HepG2 (cell line): ENCODE measurements around the gene VPS54. TPM values are rescaled to one million over a fixed set of nuclear protein-coding genes. Genes with fewer than 3 reads are reported as not detected.

Experiments used
- ATAC-seq: fragments of 200-7000 bp; cut with Tn5 transposase; 3 replicates; pipeline ENCODE4 v1.9.1; 2020; ENCODE audit warnings: mild to moderate bottlenecking, moderate library complexity
- Bru-seq: library from RNA; stranded (reverse); fragments of 400-500 nt; gene quantifications from one replicate; lab custom pipeline; 2021; lab: Mats Ljungman, UMichigan
- BruChase-seq, 2 experiments: library from RNA; stranded (reverse); fragments of 400-500 nt; gene quantifications; one replicate each; lab custom pipeline; 2021; lab: Mats Ljungman, UMichigan
- BruUV-seq: library from RNA; stranded (reverse); fragments of 400-500 nt; replicated peaks from 2 replicates; lab custom pipeline; 2021; lab: Mats Ljungman, UMichigan
- CTCF ChIA-PET: fragments of 300-600 bp; formaldehyde crosslinking; extraction: SDS; loops from one replicate; lab custom pipeline; 2021; ENCODE audit warnings: low total read pairs, inconsistent platforms, low intra/inter-chr PET ratio; lab: Yijun Ruan, JAX
- POLR2A ChIA-PET: fragments of 350-600 bp; sonication (Branson Sonifier 250); formaldehyde crosslinking; loops from one replicate; lab custom pipeline; 2020; ENCODE audit warnings: antibody characterized with exemption, inconsistent platforms; lab: Yijun Ruan, JAX
- DNase-seq: peaks from one replicate; pipeline ENCODE4 v3.0.0-alpha.2; 2015; ENCODE audit warnings: low spot score
- FAIRE-seq: peaks from 3 replicates; lab custom pipeline; 2011; peaks lifted over from hg19 to GRCh38; lab: Jason Lieb, UNC
- H2AFZ ChIP-seq: one replicate; pipeline ENCODE4 v1.6.1; 2011; ENCODE audit warnings: low read length, inconsistent platforms
- H3K27ac ChIP-seq: fragments of 300-600 bp; 3 replicates; pipeline ENCODE4 v1.8.0; 2011; ENCODE audit warnings: mixed run types, mild to moderate bottlenecking, mixed read lengths, low read length, inconsistent platforms; ENCODE audit not compliant: insufficient read depth; ENCODE audit errors: extremely low read length
- H3K27me3 ChIP-seq, 2 experiments: fragments of 200-600 bp in 1 of 2; 2 replicates in 1 of 2; 3 replicates in 1 of 2; pipeline versions ENCODE4 v1.6.0 to v1.8.0; 2011; ENCODE audit warnings: low read length in 2 of 2, mild to moderate bottlenecking in 2 of 2, moderate library complexity in 2 of 2, inconsistent platforms in 1 of 2; ENCODE audit not compliant: insufficient read depth in 2 of 2, control insufficient read depth in 1 of 2
- H3K36me3 ChIP-seq, 2 experiments: fragments of 200-600 bp in 1 of 2; replicated peaks in 1 of 2; 2 replicates in 1 of 2; 3 replicates in 1 of 2; pipeline versions ENCODE4 v1.5.1 to v1.8.0; 2011; ENCODE audit warnings: low read length in 2 of 2, inconsistent platforms in 1 of 2; ENCODE audit not compliant: insufficient read depth in 2 of 2, control insufficient read depth in 1 of 2
- H3K4me1 ChIP-seq: 2 replicates; pipeline ENCODE4 v1.5.1; 2012; ENCODE audit warnings: low read length, inconsistent platforms; ENCODE audit not compliant: insufficient read depth
- H3K4me2 ChIP-seq: 2 replicates; pipeline ENCODE4 v1.6.0; 2011; ENCODE audit warnings: low read depth, low read length, inconsistent platforms
- H3K4me3 ChIP-seq, 3 experiments: fragments of 200-600 bp in 1 of 3; sonication (generic), shearing (Covaris generic) in 1 of 3; replicated peaks in 1 of 3; 2 replicates each; pipeline ENCODE4 v1.5.1; 2011 to 2016; ENCODE audit warnings: low read length in 3 of 3, inconsistent platforms in 2 of 3, low read depth in 2 of 3, mild to moderate bottlenecking in 2 of 3, control low read depth in 1 of 3, mixed read lengths in 1 of 3; ENCODE audit not compliant: insufficient read depth in 1 of 3
- H3K79me2 ChIP-seq: one replicate; pipeline ENCODE4 v1.6.1; 2011; ENCODE audit warnings: low read length, inconsistent platforms; ENCODE audit not compliant: insufficient read depth
- H3K9ac ChIP-seq: 2 replicates; pipeline ENCODE4 v1.6.0; 2011; ENCODE audit warnings: mild to moderate bottlenecking, low read depth, low read length, inconsistent platforms; ENCODE audit not compliant: insufficient read depth
- H3K9me3 ChIP-seq: 2 replicates; pipeline ENCODE4 v1.5.1; 2012; ENCODE audit warnings: mild to moderate bottlenecking, low read length
- H4K20me1 ChIP-seq: 2 replicates; pipeline ENCODE4 v1.6.0; 2011; ENCODE audit warnings: inconsistent platforms, mild to moderate bottlenecking, low read length, moderate library complexity; ENCODE audit not compliant: insufficient read depth
- ZNF749 ChIP-seq: sonication (generic); formaldehyde crosslinking; IDR thresholded peaks from 2 replicates; pipeline ENCODE4 v1.8.0; 2022; ENCODE audit warnings: mild to moderate bottlenecking, missing genetic modification reagents, moderate library complexity, borderline replicate concordance
- WGBS: methylation state at CpG from one replicate; pipeline ENCODE4 v1.1.6; 2017; ENCODE audit warnings: low lambda C conversion rate; 5-methylcytosine and 5-hydroxymethylcytosine counted together
- in situ Hi-C: cut with HindIII; loops from 2 replicates; pipeline ENCODE4 v1.10.0; 2017; ENCODE audit warnings: low pct_unique_long_range_greater_than_20kb; ENCODE audit not compliant: extremely low pct_ligation_motif_present
- intact Hi-C: fragments of 100-400 bp; cut with micrococcal nuclease; formaldehyde crosslinking; loops from one replicate; pipeline ENCODE4 v1.10.0; 2022; ENCODE audit not compliant: unreplicated experiment
- long read RNA-seq, 2 experiments: library from RNA in 1 of 2; library from polyadenylated mRNA in 1 of 2; stranded (forward) in 1 of 2; unstranded in 1 of 2; transcript quantifications; one replicate each; pipeline ENCODE4 v2.0.0, GENCODE V29; 2019 to 2022
- polyA minus RNA-seq, 3 experiments: library from RNA; depleted of rRNA, polyadenylated mRNA; stranded (reverse); fragments of >200 nt; gene quantifications; 2 replicates each; pipeline ENCODE4 v1.2.3, GENCODE V29; 2011; ENCODE audit warnings: low replicate concordance in 1 of 3
- polyA plus RNA-seq, 8 experiments: library from polyadenylated mRNA; depleted of rRNA in 3 of 8; stranded (reverse) in 7 of 8; unstranded in 1 of 8; fragments of >200 nt; fragmentation: Illumina TruSeq in 4 of 8; extraction: Trizol in 4 of 8; gene quantifications; 2 replicates each; pipeline versions ENCODE4 v1.2.1 to v1.2.3, GENCODE V29; 2011 to 2016; ENCODE audit warnings: low read depth in 4 of 8, missing spikeins in 1 of 8, mixed read lengths in 1 of 8; ENCODE audit not compliant: insufficient read depth in 1 of 8
- total RNA-seq, 5 experiments: library from RNA; depleted of rRNA; stranded (reverse); fragments of >200 nt; fragmentation: Illumina TruSeq; extraction: Trizol; gene quantifications; 2 replicates each; pipeline ENCODE4 v1.2.3, GENCODE V29; 2016; ENCODE audit warnings: low read depth in 1 of 5
- TF ChIP-seq, protein P1 (sequence below): sonication (generic); formaldehyde crosslinking; IDR thresholded peaks from 2 replicates; pipeline ENCODE4 v1.4.0; 2020; ENCODE audit warnings: mild to moderate bottlenecking, missing genetic modification reagents

The VPS54 gene, protein sequence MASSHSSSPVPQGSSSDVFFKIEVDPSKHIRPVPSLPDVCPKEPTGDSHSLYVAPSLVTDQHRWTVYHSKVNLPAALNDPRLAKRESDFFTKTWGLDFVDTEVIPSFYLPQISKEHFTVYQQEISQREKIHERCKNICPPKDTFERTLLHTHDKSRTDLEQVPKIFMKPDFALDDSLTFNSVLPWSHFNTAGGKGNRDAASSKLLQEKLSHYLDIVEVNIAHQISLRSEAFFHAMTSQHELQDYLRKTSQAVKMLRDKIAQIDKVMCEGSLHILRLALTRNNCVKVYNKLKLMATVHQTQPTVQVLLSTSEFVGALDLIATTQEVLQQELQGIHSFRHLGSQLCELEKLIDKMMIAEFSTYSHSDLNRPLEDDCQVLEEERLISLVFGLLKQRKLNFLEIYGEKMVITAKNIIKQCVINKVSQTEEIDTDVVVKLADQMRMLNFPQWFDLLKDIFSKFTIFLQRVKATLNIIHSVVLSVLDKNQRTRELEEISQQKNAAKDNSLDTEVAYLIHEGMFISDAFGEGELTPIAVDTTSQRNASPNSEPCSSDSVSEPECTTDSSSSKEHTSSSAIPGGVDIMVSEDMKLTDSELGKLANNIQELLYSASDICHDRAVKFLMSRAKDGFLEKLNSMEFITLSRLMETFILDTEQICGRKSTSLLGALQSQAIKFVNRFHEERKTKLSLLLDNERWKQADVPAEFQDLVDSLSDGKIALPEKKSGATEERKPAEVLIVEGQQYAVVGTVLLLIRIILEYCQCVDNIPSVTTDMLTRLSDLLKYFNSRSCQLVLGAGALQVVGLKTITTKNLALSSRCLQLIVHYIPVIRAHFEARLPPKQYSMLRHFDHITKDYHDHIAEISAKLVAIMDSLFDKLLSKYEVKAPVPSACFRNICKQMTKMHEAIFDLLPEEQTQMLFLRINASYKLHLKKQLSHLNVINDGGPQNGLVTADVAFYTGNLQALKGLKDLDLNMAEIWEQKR
- total RNA-seq (2016; rRNA removed; fragmentation: Illumina TruSeq; extraction: Trizol) = 64.7 and 75.4 TPM in 2 replicates
- total RNA-seq (2016; cell fraction: cytosol; rRNA removed; fragmentation: Illumina TruSeq; extraction: Trizol; ENCODE audit: low read depth) = 23.8 and 25.8 TPM in 2 replicates
- total RNA-seq (2016; cell fraction: insoluble cytoplasmic fraction; rRNA removed; fragmentation: Illumina TruSeq; extraction: Trizol) = 63.0 and 68.2 TPM in 2 replicates
- 73.0 and 83.1 TPM in 2 replicates for total RNA-seq (2016; cell fraction: membrane; rRNA removed; fragmentation: Illumina TruSeq; extraction: Trizol)
- total RNA-seq (2016; cell fraction: nucleus; rRNA removed; fragmentation: Illumina TruSeq; extraction: Trizol) = 56.5 and 65.0 TPM in 2 replicates
- polyA plus RNA-seq (2011; rRNA removed) = 66.7 and 77.5 TPM in 2 replicates
- polyA plus RNA-seq (2011; cell fraction: cytosol; rRNA removed) = 24.3 and 39.3 TPM in 2 replicates
- 45.4 and 50.4 TPM in 2 replicates for polyA plus RNA-seq (2011; cell fraction: nucleus; rRNA removed)
- polyA plus RNA-seq (2012) = 75.2 and 93.6 TPM in 2 replicates
- polyA plus RNA-seq (2016; cell fraction: cytosol; fragmentation: Illumina TruSeq; extraction: Trizol; ENCODE audit: low read depth) = 9.0 and 9.6 TPM in 2 replicates
- polyA plus RNA-seq (2016; cell fraction: insoluble cytoplasmic fraction; fragmentation: Illumina TruSeq; extraction: Trizol; ENCODE audit: low read depth) = 54.6 and 54.7 TPM in 2 replicates
- polyA plus RNA-seq (2016; cell fraction: membrane; fragmentation: Illumina TruSeq; extraction: Trizol; ENCODE audit: low read depth) = 35.4 and 35.8 TPM in 2 replicates
- 77.5 and 83.9 TPM in 2 replicates for polyA plus RNA-seq (2016; cell fraction: nucleus; fragmentation: Illumina TruSeq; extraction: Trizol; ENCODE audit: insufficient read depth, low read depth)
- 7.4 and 30.0 TPM in 2 replicates for polyA minus RNA-seq (2011; rRNA and poly(A)+ RNA removed; ENCODE audit: low replicate concordance)
- polyA minus RNA-seq (2011; cell fraction: cytosol; rRNA and poly(A)+ RNA removed) = 58.1 and 59.1 TPM in 2 replicates
- polyA minus RNA-seq (2011; cell fraction: nucleus; rRNA and poly(A)+ RNA removed) = 143 and 153 TPM in 2 replicates
- percentile 97 among the genes with signal in this experiment for Bru-seq, nascent RNA
- BruChase-seq, experiment 1, labeled RNA remaining after a 6-hour chase = percentile 89 among the genes with signal in this experiment
- percentile 92 among the genes with signal in this experiment for BruChase-seq, experiment 2, labeled RNA remaining after a 2-hour chase
- long read RNA-seq, experiment 1, partial matches to known transcripts = 8 of 8 reads
- long read RNA-seq, experiment 1, other reads (novel, unspliced or antisense) = 0 of 8 reads
- long read RNA-seq, experiment 2, full-length matches to known transcripts = 15 of 111 reads
- long read RNA-seq, experiment 2, partial matches to known transcripts = 42 of 111 reads
- long read RNA-seq, experiment 2, other reads (novel, unspliced or antisense) = 54 of 111 reads

DNA sequence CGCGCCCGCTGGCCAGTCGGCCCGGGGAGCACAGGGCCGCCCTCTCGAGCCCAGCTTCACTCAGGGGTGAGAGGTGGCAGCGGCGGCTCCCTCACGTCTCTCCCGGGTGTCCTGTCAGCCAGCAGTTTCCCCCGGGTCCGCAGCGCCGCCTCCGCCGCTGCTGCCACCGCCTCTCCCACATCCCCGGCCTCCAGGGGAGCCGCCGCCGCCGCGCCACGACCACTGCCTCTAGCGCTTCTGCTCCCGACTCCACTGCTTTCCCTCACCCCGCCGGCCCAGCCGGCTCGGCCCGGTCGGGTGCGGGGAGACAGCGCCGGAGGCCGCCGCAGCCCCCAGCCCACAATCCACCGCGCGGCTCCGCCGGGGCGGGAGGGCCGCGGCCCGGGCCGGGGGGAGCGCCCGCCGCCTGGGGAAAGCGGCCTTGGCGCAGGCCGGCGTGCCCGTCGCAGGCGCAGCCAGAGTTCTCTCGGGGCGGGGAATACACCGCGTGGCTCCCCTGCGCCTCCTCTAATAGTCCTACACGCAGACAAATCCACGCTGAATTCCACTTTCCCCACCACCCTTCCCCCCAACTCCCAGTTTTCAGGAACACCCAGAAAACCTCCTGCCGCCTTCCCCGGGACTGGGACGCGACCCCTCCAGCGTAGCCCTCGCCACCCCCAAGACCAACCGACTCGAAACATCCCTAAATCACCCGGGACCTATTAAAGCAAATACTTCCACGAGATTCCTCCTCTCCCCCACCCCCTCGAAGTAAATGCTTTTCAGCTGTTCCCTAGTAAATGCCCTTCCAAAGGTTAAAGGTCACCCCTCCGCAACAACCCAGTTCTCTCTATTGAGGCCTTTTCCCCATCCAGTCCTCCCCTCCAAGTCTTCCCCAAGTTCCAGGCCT, at the start of gene VPS54:
VPS54 (minus strand) TSS at position 346 of the 892 bp plus-strand sequence. CDS start 35,429 bp downstream, outside the sequence.
- Histone ChIP-seq H3K27me3 (no peaks in the 10 kb centered on the region; a peak in 1 of 5 replicates), H3K79me2 (peaks cover 62% of the 10 kb centered on the region), H4K20me1 (peaks cover 25% of the 10 kb centered on the region), H3K27ac (peak within 1 kb of the TSS; percentile 97), H3K36me3 (peaks cover 0 to 4% of the 10 kb centered on the region in 2 experiments; a peak in 2 of 5 replicates), H2AFZ (peak within 1 kb of the TSS; percentile 5), H3K4me3 (peak within 1 kb of the TSS; percentile 87 to 99 (median 87)), H3K9me3 (no peaks in the 10 kb centered on the region), H3K9ac (peak within 1 kb of the TSS; percentile 95), H3K4me1 (peaks cover 79% of the 10 kb centered on the region), H3K4me2 (peak within 1 kb of the TSS; percentile 97)
- no TSS peak for BruUV-seq
- peak; percentile 67 for DNase-seq
- ATAC-seq = peak; percentile 86
- no peak for FAIRE-seq
- in situ Hi-C loops = no loop called here
- intact Hi-C loops = no loop called here
- CTCF ChIA-PET = no interaction called here
- POLR2A ChIA-PET = interaction anchor here (0.6 to 2.6 kb wide), 14 partner anchors 19 to 130 kb away, joined by 3 to 11 read pairs (median 4); no protein-coding TSS in a partner anchor
- 2% methylated on average over 53 of the region's 77 CpGs for WGBS
- TF ChIP-seq, protein P1, sequence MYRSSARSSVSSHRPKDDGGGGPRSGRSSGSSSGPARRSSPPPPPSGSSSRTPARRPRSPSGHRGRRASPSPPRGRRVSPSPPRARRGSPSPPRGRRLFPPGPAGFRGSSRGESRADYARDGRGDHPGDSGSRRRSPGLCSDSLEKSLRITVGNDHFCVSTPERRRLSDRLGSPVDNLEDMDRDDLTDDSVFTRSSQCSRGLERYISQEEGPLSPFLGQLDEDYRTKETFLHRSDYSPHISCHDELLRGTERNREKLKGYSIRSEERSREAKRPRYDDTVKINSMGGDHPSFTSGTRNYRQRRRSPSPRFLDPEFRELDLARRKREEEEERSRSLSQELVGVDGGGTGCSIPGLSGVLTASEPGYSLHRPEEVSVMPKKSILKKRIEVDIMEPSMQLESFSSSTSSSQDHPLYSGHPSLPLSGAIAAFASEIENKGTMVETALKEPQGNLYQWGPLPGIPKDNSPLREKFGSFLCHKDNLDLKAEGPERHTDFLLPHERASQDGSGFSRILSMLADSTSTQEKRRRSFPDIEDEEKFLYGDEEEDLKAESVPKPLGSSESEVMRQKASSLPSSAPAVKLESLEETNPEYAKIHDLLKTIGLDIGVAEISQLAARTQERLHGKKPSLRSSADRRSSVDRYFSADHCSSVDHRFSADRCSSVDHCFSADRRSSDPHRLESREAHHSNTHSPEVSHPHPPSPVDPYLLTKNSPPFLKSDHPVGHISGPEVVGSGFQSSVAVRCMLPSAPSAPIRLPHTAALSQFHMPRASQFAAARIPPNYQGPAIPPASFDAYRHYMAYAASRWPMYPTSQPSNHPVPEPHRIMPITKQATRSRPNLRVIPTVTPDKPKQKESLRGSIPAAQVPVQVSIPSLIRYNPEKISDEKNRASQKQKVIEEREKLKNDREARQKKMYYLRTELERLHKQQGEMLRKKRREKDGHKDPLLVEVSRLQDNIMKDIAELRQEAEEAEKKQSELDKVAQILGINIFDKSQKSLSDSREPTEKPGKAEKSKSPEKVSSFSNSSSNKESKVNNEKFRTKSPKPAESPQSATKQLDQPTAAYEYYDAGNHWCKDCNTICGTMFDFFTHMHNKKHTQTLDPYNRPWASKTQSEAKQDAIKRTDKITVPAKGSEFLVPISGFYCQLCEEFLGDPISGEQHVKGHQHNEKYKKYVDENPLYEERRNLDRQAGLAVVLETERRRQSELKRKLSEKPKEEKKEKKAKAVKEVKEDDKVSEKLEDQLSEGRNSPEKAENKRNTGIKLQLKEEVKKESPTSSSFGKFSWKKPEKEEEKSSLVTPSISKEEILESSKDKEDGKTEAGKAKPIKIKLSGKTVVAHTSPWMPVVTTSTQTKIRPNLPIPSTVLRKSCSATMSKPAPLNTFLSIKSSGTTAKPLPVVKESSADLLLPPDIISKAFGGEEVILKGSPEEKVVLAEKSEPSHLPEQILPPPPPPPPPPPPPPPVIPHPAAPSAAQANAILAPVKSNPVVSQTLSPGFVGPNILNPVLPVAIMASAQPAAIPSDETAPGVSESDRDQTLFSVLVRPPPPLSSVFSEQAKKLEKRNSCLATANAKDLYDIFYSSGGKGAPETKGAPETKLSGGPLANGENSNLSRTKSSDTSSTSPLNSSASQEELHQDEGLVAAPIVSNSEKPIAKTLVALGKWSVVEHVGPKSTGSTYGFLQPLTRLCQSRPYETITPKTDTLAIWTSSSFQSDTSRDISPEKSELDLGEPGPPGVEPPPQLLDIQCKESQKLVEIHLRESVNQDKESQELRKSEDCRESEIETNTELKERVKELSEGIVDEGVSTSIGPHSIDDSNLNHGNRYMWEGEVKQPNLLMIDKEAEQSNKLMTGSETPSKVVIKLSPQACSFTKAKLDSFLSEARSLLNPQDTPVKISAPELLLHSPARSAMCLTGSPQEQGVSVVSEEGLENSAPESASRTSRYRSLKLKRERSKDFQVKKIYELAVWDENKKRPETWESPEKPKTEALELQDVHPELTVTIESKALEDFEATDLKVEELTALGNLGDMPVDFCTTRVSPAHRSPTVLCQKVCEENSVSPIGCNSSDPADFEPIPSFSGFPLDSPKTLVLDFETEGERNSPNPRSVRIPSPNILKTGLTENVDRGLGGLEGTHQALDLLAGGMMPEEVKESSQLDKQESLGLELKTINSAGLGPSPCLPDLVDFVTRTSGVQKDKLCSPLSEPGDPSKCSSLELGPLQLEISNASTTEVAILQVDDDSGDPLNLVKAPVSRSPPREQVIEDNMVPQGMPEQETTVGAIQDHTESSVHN (CRISPR knock-in tag) = no peak
- TF ChIP-seq ZNF749 = no peak
